HG03457 (cell line): Measurements from ENCODE around the gene COX5B.
"Not testable (repeated sequence)": the region's sequence is repeated elsewhere in the genome, so short reads cannot be mapped to it uniquely, and the experiment has no call there.

Source experiments
- ATAC-seq: cut with Tn5 transposase; IDR thresholded peaks from one replicate; pipeline ENCODE4 v1.9.1; 2021; ENCODE audit warnings: moderate number of reproducible peaks; ENCODE audit not compliant: unreplicated experiment

The COX5B gene, protein sequence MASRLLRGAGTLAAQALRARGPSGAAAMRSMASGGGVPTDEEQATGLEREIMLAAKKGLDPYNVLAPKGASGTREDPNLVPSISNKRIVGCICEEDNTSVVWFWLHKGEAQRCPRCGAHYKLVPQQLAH

DNA sequence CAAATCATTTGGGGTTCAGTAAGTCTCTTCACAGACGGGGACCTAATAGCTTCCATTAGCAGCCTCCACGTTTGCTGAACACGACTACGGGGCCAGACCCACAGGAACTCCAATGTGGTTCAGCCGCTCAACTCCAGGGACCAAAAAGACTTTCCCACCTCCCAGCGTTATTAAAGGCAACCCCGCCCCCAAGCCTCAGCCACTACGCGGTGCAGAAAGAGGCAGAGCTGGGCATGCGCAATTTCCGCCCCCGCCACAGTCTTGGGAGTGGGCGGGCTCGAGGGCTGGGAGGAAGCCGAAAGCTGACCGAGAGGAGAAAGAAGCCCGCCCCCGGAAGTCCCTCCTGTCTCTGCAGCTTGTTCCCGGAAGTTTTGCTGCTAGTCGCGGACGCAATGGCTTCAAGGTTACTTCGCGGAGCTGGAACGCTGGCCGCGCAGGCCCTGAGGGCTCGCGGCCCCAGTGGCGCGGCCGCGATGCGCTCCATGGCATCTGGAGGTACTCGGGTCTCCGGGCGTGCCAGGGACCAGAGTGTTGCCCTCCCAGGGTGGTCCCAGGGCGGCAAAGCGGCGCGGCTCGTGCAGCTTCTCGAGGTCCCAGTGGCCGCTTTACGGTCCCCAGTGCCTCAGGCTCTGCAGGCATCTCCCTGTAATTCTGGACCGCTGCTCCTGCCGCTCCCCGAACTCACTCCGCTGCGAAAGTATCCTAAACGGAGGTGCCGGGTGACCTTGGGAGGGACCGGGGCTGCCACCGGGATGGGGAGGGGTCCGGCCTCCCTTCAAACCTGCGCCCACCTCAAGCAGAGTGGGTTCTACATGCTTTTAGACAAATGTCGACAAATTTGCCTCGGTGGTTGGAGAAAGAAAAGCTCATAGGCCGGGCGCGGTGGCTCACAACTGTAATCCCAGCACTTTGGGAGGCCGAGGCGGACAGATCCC is at the start of gene COX5B:
Gene COX5B (plus strand): TSS at position 368 of the 935 bp plus-strand sequence. CDS start 25 bp downstream, at position 393.
- peak; percentile 69 for ATAC-seq

DNA sequence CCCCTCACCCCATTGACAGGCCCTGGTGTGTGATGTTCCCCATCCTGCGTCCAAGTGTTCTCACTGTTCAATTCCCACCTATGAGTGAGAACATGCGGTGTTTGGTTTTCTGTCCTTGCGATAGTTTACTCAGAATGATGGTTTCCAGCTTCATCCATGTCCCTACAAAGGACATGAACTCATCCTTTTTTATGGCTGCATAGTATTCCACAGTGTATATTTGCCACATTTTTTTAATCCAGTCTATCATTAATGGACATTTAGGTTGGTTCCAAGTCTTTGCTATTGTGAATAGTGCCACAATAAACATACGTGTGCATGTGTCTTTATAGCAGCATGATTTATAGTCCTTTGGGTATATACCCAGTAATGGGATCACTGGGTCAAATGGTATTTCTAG is 49.7 kb upstream of the COX5B start:
- not testable (repeated sequence) for ATAC-seq

DNA sequence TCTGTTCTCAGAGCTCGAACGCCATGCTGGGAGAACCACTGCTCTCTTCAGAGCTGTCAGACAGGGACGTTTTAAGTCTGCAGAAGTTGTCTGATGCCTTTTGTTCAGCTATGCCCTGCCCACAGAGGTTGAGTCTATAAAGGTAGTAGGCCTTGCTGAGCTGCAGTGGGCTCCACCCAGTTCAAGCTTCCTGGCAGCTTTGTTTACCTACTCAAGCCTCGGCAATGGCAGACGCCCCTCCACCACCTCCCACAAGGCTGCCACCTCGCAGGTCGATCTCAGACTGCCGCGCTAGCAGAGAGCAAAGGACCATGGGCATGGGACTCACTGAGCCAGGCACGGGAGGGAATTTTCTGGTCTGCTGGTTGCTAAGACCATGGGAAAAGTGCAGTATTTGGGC is 44.3 kb upstream of the COX5B start:
- not testable (repeated sequence) for ATAC-seq

DNA sequence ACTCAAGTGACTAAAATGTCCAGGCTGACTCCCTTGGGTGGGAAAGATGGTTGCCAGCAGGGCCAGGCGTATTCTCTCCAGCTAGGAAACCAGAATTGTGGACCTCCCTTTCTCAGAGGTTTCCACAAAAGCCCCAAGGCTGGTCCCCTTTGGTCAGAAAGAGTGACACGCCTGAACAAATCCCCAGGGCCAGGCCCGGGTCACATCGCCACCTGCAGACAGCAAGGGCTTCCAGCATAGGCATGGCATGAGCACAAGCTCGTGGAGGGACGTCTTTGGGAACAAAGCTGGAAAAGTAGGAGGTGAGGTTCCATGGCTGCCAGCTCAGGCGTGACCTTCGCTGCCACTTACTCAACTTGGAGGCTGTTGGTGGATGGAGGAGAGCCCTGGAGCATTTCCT is 40.8 kb upstream of the COX5B start:
- ATAC-seq, result not testable (repeated sequence)

DNA sequence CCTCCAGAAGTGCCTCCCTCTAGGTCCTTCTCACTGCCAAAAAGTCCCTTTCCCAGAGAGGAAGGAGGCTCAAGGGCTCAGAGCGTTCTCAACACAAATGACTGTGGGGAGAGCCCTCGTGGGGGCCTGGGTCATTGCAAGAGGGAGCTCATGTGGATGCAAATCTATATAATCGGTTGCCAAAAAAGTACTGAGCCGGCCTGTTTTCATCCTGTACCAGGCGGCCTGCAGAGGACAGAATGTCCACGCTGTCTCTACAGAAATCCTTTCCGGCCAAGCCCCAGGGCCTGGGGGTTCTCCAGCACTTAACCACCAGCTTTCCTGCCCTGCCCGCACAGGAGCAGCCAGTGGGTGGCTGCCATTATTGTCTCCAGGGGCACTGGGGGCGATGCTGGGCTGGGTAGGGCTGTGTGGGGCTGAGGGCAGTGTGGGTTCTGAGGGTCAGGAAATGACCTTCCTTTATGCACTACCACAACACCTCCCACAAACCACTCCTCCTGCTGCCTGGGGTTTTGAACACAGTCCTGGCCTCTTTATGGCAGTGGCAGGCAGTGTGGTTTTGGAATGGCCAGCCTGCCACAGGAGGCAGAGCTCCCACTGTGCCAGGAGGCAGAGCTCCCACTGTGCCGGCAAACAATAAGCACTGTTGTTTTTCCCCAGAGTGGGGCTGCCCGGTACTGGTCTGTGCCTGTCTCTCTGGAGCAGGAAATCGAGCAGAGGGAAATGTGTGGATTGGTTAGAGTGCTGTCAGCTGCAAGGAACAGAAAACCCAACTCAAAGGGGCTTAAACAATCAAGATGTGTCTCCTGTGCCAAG is 40.1 kb upstream of the COX5B start:
- not testable (repeated sequence) for ATAC-seq

DNA sequence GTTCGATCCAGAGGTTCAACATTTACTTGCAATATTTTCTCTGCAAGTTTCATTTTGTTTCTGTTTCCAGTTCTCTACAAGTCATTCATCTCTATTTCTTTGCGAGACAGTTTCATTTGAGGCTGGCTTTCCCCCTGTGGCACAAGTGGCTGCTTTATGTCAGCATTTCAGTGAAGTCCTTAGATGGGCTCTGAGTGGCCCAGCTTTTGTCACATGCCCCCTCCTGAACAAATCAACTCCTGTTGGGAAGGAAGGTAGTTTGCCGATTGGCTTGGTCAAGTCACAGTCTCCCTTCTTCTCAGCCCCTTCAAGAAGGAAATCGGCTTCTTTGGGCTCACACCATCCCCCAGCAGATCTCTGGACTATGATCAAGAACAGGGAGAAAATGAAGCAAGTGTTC is 37.1 kb upstream of the COX5B start:
- not testable (repeated sequence) for ATAC-seq

DNA sequence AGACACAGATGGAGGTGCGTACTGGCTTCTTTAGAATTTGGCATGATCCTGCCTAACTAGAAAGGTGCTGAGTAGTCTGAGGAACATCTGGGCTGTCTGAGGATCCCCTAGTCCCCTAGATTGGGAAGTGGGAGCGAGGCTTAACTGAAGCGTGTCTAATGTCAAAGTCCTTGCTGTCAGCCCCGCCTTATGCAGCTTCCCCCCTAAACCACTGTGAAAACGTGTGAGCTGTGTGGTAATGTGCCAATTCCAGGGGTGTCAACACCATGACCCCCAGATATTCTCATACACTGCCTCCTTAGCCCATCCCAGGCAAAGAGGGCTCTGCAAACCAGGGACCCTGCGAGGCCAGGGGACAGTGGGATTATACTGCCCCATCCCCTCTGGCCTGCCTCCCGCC is 34.0 kb upstream of the COX5B start:
- ATAC-seq, result not testable (repeated sequence)

DNA sequence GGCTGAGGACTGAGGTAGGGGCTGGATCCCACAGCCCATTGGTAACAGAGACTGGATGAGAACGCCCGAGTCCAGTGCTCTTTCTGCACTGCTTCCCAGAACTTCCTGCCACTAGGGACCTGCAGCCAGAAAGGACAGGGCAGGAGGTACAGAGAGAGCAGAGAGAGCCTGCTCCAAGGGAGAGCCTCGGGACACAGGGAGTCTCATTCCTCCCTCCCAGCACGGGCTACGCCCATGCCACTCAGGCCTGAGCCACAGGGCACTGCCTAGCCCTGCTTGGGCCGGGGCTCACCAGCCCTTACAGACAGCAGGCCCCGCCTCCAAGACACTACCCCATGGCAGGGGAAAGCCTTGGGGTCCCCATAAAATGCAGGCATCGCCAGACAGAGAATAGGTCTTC is 30.1 kb upstream of the COX5B start:
- ATAC-seq, result not testable (repeated sequence)

DNA sequence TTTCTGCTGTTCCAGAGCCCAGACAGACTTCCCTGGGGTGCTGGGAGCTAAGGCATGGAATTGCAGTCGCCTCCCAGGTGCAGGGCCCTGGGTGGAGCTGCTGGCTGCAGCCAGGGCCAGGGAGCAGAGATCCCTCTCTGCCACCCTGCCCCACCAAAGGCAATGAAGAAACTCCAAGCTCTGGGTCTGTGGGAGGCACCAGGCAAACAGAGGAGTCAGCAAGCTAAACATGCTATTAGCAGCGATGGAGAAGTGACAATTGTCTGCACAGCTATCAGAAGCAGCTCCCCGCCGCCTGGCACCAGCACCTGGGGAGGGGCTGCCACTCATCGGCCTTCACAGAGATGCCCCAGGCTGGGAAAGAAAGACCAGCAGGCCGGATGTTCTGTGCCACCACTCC is 28.0 kb upstream of the COX5B start:
- ATAC-seq, result no peak

DNA sequence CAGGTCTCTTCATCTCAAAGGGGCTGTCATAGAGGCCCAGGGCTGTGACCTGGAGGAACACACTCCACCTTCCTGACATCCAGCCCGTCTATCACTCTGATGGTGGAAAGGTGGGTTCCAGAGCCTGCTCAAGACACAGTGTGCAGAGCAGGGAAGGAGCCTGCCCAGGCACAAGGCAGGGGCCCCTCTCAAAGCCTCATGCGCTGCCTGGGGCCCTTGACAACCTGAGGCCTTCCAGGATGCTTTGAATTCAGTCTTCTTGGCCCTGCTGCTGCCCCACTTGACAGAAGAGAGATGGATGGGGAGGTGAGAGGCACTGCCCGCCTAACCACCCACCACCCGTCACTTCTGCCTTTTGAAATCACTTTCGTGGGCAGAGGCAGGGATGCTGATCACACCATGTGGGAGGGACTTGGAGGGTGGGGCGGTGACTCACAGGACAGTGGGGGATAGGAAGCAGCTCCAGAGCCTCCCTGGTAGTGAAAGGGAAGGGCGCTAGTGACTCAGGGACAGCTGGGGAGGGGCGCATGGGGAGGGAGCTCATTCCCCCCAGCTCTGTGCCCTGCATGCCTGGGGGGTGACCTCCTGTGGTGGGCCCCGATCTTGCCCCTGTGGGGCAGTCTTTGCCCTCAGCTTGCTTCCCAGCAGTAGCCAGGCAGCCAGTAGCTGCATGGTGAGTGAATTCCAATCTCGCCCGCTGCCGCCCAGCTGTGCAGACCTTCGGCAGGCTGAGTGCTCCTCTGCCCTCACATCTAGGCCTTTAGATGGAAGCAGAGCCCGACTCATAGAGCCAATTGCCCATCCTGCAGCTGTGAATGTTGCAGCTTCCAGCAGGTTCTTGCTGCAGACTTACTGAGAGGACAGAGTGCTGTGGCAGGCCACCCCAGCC is 26.7 kb upstream of the COX5B start:
- ATAC-seq, result not testable (repeated sequence)

DNA sequence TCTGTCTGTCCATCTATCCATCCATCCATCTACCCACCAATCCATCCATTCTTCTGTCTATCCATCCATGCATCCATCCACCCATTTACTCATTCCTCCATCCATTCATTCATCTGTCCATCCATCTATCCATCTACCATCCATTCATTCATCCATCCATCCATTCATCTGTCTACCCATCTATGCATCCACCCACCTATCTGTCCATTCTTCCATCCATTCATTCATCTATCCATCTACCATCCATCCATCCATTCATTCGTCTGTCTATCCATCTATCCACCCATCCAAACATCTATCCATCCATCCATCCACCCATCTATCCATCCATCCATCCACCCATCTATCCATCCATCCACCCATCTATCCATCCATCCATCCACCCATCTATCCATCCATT is 25.4 kb upstream of the COX5B start:
- ATAC-seq, result not testable (repeated sequence)

DNA sequence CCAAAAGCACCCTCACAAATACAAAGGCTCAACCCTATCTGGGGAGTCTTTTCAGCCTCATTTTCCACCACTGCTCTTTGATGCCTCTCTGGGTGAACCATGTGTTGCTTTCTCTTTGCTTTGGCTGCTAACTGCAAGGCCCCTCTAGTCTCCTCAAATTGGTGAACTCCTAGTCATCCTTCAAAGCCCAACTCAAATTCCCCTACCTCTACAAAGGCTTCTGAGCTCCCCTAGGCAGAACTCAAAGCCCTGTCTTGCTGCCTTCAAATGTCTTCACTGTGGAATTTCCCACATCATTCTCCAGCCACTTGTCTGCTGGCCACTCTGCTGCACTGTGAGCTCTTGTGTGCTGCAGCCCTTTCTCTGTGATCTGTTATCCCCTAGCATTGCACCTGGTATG is 22.9 kb upstream of the COX5B start:
- not testable (repeated sequence) for ATAC-seq

DNA sequence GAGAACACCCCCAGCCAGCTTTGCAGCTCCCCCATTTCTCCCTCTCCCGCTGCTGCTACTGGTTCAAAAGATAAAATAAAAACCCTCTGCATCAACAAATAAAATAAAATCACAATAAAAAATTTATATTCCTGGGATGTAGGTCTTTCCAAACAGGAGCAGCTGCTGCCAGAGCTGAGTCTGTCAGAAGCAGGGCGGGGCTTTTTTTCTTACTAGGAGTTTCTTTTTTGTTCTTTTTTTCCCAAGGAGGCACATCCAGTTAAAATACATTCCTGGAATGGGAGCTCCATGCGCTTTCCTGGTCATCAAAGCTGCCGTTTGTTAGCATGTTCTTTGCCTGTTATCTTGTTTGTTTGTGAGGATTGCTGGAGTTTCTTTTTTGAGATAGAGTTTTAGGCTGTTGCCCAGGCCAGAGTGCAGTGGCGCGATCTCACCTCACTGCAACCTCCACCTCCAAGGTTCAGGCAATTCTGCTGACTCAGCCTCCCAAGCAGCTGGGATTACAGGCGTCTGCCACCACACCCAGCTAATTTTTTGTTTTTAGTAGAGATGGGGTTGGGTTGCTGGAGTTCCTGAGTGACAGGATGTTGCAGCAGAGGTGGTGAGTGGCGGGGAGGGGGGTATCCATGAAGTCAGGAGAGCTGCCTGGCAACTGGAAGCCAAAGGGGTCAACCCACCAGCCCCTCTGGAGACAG is 20.4 kb upstream of the COX5B start:
- ATAC-seq, result not testable (repeated sequence)

DNA sequence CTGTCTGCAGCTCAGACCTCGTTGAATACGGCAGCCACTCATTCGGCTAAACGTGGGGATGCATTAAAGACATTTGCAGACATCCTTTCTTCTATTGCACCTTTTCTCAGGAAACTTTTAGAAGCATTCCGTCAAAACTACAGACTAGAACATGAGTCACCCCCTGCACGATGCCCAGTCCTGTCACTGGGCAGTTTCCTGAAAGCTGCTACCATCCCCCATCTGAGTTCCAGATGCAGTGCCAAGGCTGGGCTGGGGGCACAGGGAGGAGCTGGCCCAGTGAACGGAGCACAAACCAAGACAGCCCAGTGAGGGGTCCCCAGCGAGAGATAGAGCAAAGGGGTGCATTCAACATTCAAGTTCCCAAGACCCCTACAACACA is 19.8 kb upstream of the COX5B start:
- ATAC-seq, result not testable (repeated sequence)

DNA sequence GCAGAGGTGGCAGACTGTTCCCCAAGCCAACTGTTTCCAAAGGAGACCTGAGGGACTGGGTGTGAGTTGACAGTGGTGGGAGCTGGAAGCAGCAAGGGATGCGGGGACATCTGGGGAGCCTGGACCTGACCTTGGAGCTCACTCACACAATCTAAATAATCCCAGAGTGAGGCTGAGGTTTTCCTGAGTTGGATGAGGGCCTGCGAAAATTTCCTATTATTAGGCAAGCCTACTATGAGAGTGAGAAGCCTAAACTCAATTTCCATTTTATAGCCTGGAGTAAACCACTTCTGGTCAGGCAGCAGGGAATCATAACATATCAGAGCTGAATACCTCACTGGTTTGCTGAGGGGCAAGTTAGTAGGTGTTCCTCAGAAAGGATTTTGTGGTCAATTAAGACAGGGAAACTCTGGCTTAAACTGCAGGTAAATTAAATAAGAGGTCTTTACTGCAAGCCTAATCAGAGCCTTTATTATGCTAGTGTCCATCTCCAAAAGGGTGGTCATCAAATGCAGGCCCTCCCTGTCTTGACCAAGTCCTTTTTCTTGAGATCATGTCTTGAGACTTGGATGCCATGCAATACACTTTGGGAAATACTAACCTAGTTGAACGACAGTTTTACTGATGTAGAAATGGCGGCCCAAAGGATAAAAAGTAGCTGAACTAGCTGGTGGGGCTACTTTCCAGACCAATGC is 1.7 kb upstream of the COX5B start:
- no peak for ATAC-seq

DNA sequence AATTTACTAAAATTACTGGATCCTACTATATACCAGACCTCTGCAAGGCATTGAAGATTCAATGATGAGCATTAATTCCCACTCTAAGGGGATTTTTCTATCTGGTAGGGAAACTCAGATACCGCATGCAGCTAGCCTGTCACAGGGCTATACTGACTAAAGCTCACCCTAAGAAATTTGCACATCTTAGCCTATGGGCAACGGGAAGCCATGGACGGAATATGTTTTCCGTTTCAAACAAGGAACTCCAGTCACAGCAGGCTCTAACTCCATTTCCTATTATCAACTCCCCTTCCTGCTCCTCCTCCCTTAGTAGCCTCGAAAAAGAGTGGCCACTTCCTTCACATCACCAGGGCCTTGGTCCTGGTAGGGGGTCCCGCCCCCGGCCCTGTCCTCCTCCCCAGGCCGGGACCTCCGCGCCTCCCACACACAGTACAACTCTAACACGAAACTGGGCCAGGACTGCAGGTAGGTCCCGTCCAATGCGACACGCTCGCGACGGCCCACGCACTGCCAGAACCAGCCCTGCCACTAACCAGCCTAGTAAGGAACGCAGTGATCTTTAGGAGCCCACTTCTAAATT is 659 bp upstream of the COX5B start:
- ATAC-seq, result no peak

DNA sequence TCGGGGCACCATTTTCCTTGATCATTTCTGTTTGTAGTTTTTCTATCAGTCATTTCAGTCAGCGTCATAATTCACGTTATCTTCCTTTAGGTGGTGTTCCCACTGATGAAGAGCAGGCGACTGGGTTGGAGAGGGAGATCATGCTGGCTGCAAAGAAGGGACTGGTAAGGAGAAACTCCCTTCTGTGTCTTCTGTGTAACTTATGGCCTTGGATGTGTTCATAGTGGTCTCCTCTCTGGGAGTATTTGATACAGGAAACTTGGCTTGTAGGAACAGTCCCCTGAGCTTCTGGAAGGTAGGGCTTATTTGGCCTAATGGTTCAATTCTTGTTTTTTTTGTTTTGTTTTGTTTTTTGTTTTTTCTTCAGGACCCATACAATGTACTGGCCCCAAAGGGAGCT is 1.1 kb downstream of the COX5B start:
- ATAC-seq, result no peak

DNA sequence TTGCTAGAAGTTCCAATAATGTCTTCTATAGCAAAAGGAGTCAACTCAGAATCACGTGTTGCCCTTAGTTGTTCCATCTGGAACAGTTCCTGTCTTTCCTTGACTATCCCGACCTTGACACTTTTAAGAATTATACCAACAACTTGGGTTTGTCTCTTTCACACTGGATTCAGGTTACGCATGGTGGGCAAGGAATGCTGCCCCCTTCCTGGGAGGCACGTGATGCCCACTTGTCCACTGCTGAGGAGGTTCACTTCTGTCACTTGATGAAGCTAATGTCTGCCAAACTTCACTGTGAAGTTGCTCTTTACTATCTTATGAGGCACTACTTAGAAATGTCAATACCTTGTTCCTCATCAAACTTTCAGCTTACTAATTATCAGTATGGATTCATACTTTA is 5.3 kb downstream of the COX5B start:
- no peak for ATAC-seq

DNA sequence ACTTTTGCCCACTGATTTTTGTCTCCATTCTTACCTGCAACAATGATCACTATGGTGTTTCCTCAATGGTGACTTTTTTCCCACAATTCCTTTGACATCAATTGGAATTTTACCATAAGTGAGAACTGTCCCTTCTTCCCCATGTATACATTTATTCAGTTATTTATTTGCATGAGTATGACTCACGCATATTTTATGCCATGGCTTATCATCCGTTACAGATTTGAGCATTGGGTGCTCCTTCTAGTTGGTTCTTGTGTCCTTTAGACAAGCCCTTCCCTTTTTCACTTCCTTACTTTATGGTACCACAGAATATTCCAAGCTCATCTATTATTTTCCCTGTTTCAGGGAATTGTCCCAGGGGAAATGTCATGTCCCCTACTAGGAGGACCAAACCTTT is 7.6 kb downstream of the COX5B start:
- no peak for ATAC-seq
